Smooth muscle cell of trachea (primary cell): ENCODE results near the gene IGF1. TPM values are rescaled to one million over a fixed set of nuclear protein-coding genes. Genes with fewer than 3 reads are reported as not detected.

Experiments used
- total RNA-seq: library from RNA; depleted of rRNA; stranded (reverse); fragments of >200 nt; gene quantifications from 2 replicates; pipeline ENCODE4 v1.2.1, GENCODE V29; 2014

IGF1 gene
- total RNA-seq = under 0.01 and 0.83 TPM in 2 replicates

DNA sequence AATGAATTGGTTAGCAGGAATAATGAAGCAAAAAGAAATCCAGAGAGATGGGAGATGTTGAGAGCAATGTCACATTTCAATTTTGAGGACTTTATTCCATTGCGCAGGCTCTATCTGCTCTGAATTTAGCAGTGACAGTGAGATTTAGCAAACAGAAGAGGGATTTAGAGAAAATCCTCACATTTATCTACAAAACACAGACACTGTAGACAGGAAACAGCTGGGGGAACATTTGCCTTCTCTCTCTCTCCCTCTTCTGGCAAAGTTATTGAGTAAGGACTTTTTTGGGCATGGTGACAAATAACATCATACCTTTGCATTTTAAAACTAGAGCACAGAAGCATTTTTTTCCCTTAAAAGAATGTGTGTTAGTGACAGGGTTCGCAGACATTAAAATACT, at the start of gene IGF1:
TSS of gene IGF1 (minus strand) at position 158 of the 400 bp plus-strand sequence. CDS start 182 bp downstream, outside the sequence.

